Activated effector memory CD4-positive, alpha-beta T cell treated with anti-CD3 and anti-CD28 coated beads, Interleukin-2, amount 50 U/mL, for 16 hours (primary cell): ENCODE results near the gene PLCB3.

Experiments
- DNase-seq: peaks from one replicate; pipeline ENCODE4 v3.0.0-alpha.2; 2020

PLCB3 gene

GRCh38 chr11:64222651-64223000 is 28.7 kb upstream of the PLCB3 start:
- DNase-seq = no peak

DNA sequence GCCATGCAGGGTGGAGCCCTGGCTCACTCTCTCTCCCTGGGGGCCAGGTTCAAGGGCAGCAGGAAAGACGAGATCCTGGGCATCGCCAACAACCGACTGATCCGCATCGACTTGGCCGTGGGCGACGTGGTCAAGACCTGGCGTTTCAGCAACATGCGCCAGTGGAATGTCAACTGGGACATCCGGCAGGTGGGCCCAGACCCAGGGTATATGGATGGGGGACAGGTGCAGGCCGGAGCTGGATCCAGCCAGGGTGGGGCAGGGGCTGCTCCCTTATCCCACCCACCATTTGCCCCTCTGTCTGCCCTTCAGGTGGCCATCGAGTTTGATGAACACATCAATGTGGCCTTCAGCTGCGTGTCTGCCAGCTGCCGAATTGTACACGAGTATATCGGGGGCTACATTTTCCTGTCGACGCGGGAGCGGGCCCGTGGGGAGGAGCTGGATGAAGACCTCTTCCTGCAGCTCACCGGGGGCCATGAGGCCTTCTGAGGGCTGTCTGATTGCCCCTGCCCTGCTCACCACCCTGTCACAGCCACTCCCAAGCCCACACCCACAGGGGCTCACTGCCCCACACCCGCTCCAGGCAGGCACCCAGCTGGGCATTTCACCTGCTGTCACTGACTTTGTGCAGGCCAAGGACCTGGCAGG is 28.2 kb upstream of the PLCB3 start:
- DNase-seq = no peak

- DNase-seq = no peak
Measured at GRCh38 chr11:64224151-64224890, 27.0 kb upstream of the PLCB3 start.

DNA sequence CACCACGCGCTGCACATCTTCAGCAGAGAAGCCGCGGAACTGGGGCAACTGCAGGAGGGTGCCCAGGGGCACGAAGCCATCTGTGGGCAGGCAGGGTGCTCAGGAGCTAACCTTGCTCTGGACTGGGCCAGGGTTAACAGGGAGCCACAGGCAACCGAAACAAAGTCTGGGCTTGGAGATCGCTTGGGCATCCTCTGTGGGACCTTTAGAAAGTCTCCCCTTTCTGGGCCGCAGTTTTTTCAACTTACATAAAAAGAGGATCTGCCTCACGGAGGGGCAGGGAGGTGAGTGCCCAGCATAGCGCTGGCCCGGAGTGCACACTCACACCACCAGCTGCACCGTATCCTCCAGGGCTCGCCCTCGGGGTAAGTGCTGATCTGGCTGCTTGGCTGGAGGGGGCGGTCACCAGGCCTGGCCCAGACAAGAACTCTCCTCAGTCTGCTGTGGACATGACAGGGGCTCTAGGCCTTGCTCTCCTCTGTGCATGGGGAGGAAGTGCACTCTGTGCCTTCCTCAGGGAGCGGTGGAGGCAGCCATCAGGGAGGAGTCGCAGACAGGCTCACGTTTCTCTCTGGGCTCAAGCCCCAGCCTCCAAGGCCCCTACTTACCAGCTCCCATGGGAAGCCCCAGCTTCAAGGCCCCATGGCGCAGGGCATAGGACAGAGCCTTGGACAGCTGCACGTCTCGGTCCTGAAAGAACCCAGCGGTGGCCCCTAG is 26.3 kb upstream of the PLCB3 start:
- DNase-seq = no peak

DNA sequence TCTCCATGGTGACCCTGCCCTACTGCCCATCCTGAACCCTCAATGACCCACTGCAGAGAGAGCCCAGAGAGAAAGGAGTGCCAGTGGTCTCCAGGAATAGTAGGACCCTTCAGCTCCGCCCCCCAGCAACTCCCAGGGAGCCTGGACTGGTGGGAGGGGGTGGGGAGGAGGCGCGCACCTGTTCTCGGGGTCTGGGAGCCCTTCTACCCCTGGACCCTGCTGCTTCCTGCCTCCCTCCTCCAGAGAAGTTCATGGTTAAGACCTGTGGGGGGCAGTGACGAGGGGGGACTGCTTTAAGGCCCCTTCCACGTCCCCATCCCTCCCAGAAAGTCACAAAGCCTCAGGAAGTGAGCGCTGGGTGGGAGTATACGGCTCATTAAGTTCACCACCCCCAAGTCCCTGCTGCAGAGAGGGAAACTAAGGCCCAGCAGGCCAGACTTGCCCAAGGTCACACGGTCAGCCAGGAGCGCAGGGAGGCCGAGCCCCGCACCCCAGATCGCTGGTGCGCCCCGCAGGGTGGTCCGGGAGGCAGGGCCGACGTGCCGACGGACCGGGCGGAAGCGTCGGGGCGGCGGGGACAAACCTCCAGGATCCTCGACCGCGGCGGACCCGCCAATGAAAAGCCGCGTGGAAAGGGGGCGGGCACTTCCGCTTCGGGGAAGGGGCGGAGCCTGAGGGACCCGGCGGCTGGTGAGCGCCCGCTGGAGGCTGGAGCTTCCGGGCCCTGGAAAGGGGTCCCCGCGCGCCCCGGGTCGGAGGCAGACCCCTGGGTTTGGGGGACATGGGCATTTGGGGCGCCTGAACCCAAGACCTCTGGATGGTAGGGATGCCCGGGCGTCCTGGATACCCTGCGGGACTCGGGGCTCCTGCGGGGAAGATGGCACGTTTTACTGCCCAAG is 25.5 kb upstream of the PLCB3 start, which contains the start of the genes NUDT22 and TRPT1:
Gene NUDT22 (plus strand): TSS at position 667 of the 899 bp plus-strand sequence. CDS start 379 bp downstream, outside the sequence.
Gene TRPT1 (minus strand): TSS at position 579 of the 899 bp plus-strand sequence. CDS start 326 bp downstream, at position 253.
- peak; percentile 98 for DNase-seq

- DNase-seq = peak; percentile 83
Measured at GRCh38 chr11:64226507-64227051, 24.8 kb upstream of the PLCB3 start.

DNA sequence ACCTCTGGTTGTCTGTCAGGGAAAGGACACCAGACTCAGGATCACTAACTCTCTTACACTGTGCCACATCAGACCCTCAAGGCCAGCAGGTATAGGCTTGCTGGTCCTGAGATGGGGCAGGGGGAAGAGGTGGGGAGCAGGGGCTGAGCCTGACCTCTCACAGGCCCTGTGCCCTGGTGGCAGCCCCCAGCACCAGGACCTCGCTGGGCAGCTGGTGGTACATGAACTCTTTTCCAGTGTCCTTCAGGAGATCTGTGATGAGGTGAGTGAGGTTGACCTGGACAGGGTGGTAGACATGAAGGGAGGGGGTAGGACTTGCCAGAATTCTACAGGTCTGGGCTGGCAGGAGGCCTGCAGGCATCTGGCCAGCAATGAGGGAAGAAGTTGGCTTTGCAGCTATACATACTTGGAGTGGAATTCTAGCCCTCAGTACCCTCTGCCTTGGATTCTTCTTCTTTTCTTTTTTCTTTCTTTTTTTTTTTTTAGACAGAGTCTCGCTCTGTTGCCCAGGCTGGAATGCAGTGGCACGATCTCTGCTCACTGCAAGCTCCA is 23.8 kb upstream of the PLCB3 start:
- no peak for DNase-seq

DNA sequence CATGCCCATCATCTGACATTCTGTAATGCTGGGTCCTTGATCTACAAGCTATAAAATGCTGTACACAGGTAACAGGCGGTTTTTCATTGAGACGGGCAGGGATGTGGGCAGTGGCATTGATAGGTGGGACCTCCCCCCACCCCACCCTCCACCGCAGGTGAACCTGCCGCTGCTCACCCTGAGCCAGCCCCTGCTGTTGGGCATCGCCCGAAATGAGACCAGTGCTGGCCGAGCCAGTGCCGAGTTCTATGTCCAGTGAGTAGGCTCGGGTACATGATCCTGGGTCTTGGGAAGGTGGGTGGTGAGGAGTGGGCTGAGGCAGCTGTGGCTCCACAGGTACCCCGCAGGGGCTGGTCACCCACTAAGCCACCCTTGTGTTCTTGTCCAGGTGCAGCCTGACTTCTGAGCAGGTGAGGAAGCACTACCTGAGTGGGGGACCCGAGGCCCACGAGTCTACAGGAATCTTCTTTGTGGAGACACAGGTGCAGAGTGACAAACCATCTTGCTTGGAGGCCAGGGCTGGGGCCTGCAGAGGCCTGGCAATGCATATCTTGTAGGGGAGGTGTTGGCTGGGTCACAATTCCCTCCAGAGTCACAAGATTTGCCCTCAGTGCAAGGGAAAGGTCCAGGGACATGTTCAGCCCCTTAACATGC is 22.1 kb upstream of the PLCB3 start:
- DNase-seq = no peak

GRCh38 chr11:64229744-64230170 is 21.6 kb upstream of the PLCB3 start:
- DNase-seq = no peak

- peak; percentile 95 for DNase-seq
Measured at GRCh38 chr11:64230171-64230984, 21.0 kb upstream of the PLCB3 start, which contains the start of gene DNAJC4. Gene DNAJC4, plus strand, starts transcription at chr11:64230548. Its CDS starts 307 bp downstream, at chr11:64230855.

- no peak for DNase-seq
Measured at GRCh38 chr11:64230985-64231365, 20.4 kb upstream of the PLCB3 start.

DNA sequence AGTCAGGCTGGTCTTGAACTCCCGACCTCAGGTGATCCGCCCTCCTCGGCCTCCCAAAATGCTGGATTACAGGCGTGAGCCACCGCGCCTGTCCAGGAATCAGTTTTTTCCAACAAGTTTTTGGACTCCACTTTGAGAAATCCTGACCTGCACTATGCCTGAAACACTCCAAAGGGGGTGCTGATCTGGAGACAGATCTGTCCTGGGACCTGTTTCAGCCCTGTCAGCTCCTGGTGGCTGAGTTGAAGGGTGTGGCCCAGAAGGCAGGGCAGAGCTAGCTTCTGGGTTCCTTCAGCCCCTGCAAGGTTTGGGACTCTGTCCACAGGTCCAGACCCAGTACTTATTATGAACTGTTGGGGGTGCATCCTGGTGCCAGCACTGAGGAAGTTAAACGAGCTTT is 19.8 kb upstream of the PLCB3 start:
- DNase-seq = no peak

- DNase-seq = no peak
Measured at GRCh38 chr11:64232182-64232966, 19.0 kb upstream of the PLCB3 start.

GRCh38 chr11:64232967-64233315 is 18.4 kb upstream of the PLCB3 start:
- DNase-seq = no peak

- DNase-seq = peak; percentile 91
Measured at GRCh38 chr11:64233913-64234586, 17.3 kb upstream of the PLCB3 start, which contains the start of gene VEGFB. Gene VEGFB, plus strand, starts transcription at chr11:64234584. Its CDS starts 250 bp downstream, at chr11:64234834.

DNA sequence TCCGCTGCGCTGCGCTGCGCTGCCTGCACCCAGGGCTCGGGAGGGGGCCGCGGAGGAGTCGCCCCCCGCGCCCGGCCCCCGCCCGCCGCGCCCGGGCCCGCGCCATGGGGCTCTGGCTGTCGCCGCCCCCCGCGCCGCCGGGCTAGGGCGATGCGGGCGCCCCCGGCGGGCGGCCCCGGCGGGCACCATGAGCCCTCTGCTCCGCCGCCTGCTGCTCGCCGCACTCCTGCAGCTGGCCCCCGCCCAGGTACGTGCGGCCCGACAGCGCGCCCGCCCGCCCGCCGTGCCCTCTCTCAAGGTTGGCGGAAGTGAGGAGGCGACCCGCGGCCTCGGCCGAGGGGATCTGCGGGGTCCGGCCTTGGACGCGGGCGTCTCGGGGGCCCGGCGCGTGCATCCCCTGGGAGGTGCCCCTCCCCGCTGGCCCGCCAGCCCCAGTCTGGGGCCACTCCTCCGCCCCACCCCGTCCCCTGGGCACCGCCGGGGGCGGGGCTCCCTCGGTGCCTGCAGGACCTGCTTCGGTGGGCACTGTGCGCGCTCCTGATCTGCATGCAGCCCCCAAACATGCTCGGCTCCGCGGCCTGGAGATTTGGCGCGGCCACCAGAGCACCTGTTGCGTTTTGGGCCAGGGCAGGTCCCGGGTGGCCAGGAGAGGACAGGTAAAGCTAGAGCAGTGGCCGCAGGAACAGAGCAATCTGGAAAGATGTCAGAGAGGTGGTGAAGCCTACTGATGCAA is 16.5 kb upstream of the PLCB3 start:
- peak; percentile 86 for DNase-seq

- no peak for DNase-seq
Measured at GRCh38 chr11:64235437-64236161, 15.7 kb upstream of the PLCB3 start.
